Measurements from ENCODE around the gene ZNF789.
"Not testable (repeated sequence)": the region's sequence is repeated elsewhere in the genome, so short reads cannot be mapped to it uniquely, and the experiment has no call there.

Gene ZNF789

DNA sequence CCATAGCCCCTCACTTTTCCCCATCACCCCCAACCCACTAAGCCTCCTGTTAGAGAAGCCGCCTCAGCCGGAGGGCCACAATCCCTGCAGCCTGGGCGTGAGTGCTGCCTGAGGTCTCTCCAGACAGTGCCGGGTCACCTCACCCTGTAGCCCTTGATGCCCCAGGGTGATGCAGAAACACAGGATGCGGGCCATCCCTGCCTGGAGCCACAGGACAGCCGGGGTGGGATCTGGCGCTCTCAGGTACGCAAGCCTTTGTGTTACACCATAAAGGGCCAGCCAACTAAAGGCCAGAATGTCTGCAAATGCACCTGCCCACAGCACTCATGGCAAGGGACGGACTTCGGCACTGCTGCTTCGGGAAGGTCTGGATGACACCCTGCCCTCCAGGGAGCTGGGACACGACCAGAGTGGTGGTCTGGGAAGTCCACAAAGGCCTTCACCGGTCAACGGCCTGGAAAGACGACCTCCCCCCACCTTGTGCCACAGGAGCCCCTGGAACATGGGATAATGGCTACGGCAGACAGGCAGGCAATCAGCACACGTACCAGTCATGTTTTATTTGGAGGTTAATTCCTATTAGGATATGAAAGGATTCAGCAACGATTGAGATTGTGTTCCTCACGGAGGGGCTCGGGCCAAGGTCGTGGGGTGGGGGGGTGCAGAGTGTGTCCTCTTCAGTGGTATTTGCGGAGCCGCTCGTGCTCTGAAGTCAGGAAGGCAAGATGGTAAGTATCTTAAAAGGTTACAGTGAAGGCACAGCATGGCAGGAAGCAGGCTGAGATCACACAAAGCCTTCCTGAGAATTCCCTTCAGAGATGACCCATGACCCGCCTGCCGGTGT is 14.8 kb upstream of the ZNF789 start:
- no peak for FAIRE-seq
- no peak for DNase-seq (ENCODE audit: low spot score)

DNA sequence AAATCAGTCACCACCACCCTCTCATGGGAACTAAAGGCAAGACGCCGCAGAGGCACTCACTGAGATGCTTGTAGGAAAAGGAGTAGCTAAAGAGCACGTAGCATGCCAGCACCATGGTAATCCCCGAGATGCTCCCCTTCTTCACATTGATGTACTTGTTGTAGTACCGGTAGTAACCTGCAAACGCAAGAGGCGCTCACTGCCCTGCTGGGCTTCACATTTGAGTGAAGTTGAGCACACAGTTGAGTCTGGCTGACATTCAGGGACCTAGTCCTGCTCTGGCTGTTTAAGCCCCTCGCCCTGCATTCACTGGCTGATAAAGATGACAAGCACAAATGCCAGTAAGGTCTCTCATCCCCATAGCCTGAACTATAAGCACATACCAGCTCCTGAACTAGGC is 13.6 kb upstream of the ZNF789 start:
- FAIRE-seq, result no peak

DNA sequence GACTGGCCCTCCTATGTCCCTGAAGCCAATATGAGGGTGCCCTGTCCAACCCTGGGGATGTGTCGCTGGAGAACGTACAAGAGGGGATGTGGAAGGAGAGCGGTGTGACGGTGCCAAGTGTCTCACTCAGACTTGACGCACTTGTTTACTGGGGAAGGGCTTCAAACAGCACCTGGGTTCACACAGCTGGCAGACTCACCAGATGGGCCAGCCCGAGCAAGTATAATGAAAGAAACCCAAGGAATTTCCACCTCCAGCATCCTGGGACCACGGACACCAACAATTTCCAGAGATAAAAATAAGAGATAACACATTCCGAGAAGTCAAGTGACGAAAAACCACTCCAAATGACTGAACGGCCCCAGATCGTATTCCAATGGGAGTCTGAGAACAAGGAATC is 12.0 kb upstream of the ZNF789 start:
- no peak for DNase-seq (ENCODE audit: low spot score)

More for the DNA sequence above, 13.6 kb upstream of the ZNF789 start:
- no peak for DNase-seq (ENCODE audit: low spot score)

DNA sequence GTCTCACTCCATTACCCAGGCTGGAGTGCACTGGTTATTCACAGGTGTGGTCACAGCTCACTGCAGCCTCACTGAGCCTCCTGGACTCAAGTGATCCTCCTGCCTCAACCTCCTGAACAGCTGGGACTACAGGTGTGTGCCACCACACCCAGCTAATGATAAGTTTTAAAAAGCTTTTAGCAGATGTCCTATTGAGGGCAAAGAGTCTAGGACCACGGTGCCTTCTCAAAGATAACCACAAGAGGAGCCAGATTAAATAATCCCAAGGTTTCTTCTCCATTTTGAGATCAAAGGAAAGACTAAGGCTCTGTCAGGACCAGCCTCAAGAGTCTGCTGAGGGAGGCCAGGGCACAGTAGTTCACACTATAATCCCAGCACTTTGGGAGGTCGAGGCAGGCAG is 11.5 kb upstream of the ZNF789 start:
- DNase-seq (ENCODE audit: low spot score) (no peak), FAIRE-seq (no peak)

More for the DNA sequence above, 12.0 kb upstream of the ZNF789 start:
- FAIRE-seq, result no peak

DNA sequence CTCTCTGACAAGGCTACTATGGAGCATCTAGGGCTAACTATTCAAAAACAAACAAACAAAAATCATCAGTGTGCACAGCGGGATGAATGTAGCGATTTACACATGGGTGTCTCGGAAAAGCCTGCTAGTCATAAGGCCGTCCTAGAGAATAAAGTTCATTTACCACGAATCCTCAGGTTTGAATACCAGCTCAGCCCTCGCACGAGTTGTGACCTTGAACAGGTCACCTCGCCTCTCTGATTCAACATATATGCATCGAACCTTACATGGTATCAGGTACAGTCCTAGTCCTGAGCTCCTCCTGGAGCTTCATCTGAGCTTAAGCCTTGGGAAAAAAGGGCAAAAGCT is 7.3 kb upstream of the ZNF789 start:
- FAIRE-seq (no peak), DNase-seq (ENCODE audit: low spot score) (no peak)

DNA sequence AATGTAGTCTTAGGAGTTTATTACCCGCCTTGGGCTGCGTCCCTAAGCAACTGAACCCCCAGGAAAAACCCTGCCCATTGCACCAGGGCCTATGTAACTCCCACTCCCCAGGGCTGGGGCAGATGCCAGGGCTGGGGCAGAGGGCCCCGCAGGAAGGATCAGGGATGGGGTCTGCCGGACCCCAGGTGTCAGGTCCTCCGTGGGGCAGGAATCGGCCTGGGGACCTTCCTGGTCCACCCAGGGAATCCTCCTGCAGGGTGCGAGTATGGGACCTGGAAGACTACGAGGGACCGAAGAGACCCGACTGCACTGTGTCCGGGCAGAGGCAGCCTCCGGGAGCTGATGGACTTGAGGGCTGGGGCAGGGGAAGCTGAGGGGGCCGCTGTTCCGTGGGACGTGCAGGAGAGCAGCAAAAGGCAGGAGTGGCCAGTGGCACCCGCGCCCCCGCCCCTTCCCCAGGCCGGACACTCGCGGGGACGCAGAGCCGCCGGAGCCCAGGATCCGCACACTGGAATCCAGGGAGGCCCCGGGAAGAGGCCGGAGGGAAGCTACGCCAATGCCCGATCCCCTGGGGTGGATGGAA is 4.3 kb upstream of the ZNF789 start:
- DNase-seq (ENCODE audit: low spot score) (no peak), FAIRE-seq (no peak)

DNA sequence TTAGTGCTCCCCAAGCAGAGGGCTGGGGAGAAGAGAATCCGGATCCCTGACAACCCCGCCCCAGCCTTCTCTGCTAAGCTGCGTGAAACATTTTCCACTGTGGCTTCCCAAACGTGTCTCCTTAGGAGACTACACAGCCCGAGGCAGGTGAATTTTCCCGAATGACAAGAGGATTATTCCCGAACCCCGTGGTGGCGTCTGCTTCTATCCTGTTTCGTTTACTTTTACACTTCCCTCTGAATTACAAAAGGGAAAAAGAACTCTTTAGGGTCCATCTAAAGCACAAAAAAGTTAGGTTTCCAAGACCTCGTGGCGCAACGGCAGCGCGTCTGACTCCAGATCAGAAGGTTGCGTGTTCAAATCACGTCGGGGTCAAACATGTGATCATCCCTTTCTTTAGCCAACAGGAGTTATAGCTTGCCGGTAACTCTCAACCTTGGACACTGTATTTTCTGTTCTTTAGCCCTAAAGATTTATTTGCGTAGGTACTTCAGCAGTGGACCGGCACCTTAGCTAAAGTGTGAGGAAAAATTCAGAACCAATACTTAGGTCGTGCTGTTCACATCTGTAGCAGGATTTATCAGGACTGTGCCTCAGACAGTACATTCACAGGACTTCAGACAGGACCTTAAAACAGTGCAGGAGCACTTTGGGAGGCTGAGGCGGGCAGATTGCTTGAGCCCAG is 3.2 kb upstream of the ZNF789 start:
- DNase-seq (ENCODE audit: low spot score), result no peak
- peak; percentile 55 for FAIRE-seq

DNA sequence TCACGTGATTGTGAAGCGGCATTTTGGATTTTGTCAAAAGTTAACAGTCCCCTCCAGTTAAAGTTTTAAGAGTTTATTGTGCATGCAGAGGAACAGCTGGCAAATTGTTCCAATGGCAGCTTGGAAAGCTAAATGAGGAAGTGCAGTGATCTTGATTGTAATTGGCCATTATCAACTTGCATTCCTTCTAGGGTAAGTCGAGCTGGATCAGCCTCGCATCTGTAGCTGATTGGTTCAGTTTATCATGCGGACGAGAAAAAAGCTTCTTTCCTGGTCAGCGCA is 566 bp downstream of the ZNF789 start:
- DNase-seq (ENCODE audit: low spot score), result peak; percentile 46

DNA sequence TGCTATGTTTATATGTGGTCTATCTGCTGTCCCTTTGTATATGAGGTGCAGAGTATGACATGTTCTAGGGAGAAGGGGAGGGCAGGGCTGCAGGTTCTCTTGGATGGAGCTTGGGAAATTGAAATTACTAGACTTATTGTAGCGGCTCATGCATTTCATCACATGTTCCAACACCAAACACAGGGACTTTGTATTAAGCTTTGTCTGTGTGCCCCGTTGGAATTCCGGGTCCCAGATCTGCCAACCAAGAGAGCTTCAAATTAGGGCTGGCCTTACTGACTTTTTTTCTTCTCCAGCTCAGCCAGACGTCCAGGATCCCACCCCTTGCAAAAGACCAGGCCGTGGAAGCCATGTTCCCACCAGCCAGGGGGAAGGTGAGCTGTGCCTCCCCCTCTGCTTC is 3.4 kb downstream of the ZNF789 start:
- FAIRE-seq, result no peak
- DNase-seq (ENCODE audit: low spot score), result no peak

More for the DNA sequence above, 566 bp downstream of the ZNF789 start:
- FAIRE-seq, result no peak

DNA sequence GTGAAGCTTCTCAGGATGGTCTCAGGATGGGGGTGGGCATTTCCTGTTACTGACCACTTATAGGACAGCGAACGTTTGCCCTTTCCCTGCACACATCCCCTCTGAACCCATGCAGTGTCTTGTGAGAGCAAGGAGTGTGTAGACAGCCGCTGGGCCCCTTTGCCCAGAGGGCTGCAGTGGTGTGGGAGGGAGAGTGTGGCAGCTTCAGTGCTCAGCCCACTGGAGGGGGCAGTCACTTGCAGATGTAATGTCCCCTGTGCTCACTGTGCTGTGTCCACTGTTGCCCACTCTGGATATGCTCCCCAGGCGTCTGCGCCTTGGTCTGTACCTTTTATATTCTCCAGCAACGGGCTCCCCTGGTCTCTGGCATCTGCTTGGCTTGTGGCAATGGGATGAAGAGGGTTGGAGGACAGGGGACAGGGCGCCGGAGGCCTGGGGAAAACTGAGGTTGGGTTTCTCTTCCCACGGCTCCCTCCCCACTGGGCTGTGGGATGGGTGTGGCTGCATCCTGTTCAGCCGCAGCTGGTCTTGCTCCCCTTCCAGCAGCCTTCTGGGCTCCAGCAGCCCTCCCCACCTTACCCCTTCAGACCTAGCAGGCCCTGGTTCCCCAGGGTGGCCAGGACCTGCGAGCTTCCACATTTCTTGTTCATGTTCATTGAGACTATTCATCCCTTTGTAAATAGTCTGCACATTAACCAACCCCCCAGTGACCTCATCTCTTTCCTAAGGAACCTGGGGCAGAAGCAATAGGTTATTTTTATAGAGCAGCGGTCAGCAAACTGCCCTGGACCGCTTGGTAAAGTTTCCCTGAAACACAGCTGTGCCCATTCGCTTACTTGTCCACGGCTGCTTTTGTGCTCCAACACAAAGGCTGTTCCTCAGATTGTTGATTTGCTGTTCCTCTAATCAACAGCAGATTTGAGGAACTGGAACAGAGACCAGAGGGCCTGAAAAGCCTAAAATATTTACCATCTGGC is 6.1 kb downstream of the ZNF789 start:
- DNase-seq (ENCODE audit: low spot score), result no peak
- FAIRE-seq, result no peak

DNA sequence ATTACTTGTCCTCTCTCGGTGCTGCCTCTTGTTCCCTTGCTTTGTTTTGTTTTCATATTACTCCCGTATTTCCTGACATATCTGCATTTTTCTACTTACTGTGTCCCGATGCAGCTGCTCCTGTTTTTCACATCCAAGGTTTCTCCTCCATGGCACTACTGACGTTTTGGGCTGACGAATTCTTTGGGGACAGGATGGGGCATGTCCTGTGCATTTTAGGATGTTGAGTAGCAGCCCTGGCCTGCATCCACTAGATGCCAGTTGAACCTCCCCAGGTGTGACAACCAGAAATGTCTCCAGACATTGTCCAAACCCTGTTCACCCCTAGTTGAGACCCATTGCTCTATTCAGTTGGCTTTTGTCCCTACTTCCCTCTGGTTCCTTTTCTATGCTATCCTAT is 12.4 kb downstream of the ZNF789 start:
- DNase-seq (ENCODE audit: low spot score), result no peak
- no peak for FAIRE-seq

DNA sequence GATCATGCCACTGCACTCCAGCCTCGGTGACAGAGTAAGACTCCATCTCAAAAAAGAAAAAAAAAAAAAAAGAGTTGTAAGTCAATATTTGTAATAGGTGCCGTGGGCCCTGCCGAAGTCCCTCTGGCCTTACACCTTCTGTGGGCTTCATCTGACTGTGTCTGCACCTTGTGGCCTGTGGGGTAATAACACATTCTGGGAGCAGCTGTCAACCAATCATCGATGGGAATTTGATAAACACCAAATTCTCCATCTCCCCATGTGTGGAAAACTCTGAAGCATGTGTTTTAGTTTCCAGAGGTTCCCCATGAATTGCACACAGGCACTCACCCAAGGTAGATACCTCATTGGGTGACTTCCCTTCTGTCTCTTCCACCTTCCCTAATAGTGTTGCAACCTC is 16.5 kb downstream of the ZNF789 start:
- no peak for DNase-seq (ENCODE audit: low spot score)

DNA sequence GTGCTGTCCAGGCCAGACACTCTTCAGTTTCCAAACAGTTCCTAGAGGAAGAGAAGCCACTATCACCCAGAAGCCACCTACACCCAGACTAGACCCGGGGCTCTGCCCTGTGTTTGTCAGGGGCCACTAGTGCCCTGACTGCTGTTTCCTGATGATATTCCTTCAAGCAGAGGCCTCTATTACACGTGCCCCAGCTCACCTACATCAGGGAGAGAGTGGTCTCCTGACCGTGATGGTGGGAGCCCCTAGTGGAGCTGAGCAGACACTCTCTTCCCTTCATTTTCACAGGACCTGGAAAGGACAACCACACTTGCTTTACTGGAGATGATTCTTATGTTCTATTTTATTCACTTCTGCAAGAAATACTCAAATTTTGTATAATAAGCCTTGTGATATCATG is 18.2 kb downstream of the ZNF789 start:
- DNase-seq (ENCODE audit: low spot score) (no peak), FAIRE-seq (no peak)

More for the DNA sequence above, 16.5 kb downstream of the ZNF789 start:
- FAIRE-seq, result no peak

DNA sequence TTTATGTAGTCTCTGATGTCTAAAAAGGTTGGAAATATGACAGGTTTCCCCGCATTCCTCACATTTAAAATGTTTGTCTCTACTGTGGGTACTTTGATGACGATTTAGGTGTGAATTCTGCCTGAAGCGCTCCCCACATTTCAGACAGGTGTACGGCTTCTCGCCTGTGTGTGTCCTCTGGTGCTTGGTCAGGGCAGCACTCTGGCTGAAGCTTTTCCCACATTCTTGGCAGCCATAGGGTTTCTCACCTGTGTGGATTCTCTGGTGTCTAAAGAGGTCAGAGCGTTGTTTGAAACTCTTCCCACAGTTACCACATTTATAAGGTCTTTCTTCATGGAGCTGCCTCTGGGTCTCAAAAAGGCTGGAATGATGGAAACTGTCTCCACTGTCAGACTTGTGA is 21.1 kb downstream of the ZNF789 start:
- DNase-seq (ENCODE audit: low spot score), result no peak
- no peak for FAIRE-seq

DNA sequence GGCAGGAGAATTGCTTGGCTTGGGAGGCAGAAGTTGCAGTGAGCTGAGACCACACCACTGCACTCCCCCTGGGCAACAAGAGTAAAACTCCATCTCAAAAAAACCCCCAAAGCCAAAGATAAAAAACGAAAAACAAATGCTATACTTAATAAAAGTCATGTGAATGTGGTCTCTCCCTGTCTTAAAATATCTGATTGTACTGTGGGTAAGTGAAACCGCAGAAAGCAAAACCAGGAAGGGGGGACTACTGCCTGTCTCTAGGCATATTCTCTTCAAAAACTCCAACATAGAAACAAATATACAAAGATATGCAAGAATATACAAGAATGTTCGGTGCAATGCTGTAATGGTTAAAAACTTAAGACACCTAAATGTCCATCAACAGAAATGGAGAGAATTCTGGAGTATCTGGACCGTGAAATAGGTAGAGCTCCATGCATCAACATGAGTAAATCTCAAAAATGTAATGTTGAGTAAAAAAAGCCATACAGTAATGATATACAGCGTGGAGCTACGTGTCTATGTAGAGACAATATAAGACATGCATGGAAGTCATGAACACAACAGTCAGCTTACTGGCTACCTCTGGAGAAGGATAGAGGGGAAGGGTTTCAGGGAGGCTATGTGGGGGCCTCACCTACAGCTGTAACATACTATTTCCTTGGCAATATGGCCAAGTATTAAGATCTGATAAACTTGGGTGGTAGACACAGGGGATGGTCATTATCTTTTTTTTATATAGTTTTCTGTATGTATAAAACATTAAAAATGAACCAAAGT is 25.3 kb downstream of the ZNF789 start:
- DNase-seq (ENCODE audit: low spot score), result no peak
- no peak for FAIRE-seq

DNA sequence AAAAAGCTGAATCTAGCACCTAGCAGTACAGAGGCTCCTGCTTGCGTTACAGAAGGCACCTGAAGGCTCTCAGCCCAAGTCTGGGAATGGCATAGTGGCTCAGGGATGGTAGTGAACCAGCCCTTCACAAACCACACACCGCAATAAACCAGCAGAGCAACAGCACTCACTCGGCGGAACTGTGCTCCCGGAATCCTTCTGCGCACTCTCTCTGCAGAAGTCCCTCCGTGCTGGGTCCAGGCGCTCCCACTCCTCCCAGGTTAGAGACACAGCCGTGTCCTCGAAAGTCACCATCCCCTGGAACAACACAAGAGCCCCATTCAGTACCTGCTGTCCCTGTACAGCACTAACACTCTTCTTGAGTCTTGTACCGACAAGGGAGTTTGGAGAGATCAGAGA is 25.9 kb downstream of the ZNF789 start:
- no peak for FAIRE-seq
- no peak for DNase-seq (ENCODE audit: low spot score)

DNA sequence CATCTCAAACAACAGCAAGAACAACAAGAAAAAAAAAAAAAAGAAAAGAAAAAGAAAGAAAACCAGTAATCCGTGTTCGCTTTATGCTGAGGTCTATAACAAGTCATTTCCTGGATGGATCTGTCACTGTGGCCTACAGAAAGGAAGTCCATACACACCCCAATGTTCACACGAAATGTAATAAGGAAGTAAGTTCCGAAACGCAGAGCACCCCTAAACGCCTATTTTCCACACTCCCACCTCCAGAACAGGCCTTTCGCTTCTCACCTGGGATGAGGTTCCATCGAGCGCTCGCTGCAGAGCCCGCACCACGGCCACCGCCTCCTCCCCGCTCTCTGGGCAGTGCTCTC is 26.7 kb downstream of the ZNF789 start:
- no peak for FAIRE-seq
- no peak for DNase-seq (ENCODE audit: low spot score)

DNA sequence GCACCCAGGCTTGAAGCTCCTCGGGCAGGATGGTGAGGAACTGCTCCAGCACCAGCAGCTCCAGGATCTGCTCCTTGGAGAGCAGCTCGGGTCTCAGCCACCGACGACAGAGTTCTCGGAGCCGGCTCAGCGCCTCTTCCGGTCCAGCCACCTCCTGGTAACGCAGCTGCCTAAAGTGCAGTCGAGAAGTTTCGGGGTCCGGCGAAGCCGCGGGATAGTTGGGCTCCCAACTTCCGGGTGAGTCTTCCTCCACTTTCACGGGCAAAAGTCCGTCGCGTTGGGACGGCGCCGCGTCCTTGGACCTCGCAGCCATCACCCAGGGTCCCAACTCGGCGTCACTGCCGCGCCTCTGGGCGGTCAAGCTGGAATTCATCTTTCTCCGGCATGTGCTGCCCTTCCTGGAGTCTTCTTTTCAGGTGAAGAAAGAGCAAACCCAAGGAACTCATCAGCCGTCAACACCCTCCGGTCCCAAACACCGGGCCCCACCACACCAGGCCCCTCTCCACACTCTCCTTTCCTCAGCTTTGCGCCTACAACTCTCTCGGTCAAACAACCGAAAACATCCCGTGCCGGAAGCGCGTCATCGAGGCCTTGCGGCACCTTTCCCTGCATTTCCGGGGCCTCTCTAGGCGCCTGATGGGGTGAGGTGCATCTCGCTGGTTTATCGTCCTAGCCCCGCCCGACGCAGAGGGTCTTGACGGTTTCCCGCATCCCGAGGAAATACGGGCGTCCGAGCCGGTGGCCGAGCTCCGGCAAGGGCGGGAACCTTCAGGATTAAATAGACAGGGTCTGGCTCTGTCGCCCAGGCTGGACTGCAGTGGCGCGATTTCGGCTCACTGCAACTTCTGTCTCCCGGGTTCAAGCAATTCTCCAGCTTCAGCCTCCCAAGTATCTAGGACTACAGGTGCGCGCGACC is 27.3 kb downstream of the ZNF789 start, which contains the start of gene ZNF394:
ZNF394 (minus strand) TSS at position 561 of the 916 bp plus-strand sequence; CDS start at position 373, 188 bp downstream.
- FAIRE-seq, result peak; percentile 35

DNA sequence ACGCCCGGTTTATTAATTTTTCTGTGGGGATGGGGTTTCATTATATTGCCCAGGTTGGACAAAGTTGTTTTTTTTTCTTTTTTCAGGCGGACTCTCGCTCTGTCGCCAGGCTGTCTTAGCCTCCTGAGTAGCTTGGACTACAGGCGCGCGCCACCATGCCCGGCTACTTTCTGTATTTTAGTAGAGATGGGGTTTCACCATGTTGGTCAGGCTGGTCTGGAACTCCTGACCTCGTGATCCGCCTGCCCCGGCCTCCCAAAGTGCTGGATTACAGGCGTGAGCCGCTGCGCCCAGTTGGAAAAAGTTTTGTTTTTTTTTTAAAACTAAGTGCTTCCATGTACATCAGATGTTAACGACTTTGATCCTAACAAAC is 27.9 kb downstream of the ZNF789 start:
- no peak for FAIRE-seq

More for the DNA sequence above, 27.3 kb downstream of the ZNF789 start, which contains the start of gene ZNF394:
- peak; percentile 97 for DNase-seq (ENCODE audit: low spot score)

DNA sequence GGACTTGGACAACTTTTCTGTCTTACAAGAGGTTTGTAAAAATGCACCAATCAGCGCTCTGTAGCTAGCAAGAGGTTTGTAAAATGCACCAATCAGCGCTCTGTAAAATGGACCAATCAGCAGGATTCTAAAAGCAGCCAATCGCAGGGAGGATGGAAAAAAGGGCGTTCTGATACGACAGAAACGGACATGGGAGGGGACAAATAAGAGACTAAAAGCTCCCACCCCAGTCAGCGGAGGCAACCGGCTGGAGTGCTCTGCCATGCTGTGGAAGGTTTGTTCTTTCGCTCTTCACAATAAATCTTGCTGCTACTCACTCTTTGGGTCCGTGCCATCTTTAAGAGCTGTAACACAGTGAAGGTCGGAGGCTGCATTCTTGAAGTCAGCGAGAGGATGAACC is 28.5 kb downstream of the ZNF789 start:
- DNase-seq (ENCODE audit: low spot score); FAIRE-seq: not testable (repeated sequence)

More for the DNA sequence above, 27.9 kb downstream of the ZNF789 start:
- no peak for DNase-seq (ENCODE audit: low spot score)

Data from urothelium cell line (cell line).